GM12874 (cell line): ENCODE measurements around the gene TRPC4AP.

Experiments used
- TF ChIP-seq, protein P1 (sequence below): IDR thresholded peaks from 2 replicates; pipeline ENCODE4 v1.5.1; 2011; ENCODE audit warnings: low read depth, mild to moderate bottlenecking, control low read depth, low read length, moderate library complexity; ENCODE audit not compliant: insufficient read depth

Gene TRPC4AP

GRCh38 chr20:35116258-35116657, 23.7 kb upstream of the TRPC4AP start:
- TF ChIP-seq, protein P1, sequence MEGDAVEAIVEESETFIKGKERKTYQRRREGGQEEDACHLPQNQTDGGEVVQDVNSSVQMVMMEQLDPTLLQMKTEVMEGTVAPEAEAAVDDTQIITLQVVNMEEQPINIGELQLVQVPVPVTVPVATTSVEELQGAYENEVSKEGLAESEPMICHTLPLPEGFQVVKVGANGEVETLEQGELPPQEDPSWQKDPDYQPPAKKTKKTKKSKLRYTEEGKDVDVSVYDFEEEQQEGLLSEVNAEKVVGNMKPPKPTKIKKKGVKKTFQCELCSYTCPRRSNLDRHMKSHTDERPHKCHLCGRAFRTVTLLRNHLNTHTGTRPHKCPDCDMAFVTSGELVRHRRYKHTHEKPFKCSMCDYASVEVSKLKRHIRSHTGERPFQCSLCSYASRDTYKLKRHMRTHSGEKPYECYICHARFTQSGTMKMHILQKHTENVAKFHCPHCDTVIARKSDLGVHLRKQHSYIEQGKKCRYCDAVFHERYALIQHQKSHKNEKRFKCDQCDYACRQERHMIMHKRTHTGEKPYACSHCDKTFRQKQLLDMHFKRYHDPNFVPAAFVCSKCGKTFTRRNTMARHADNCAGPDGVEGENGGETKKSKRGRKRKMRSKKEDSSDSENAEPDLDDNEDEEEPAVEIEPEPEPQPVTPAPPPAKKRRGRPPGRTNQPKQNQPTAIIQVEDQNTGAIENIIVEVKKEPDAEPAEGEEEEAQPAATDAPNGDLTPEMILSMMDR = no peak

DNA sequence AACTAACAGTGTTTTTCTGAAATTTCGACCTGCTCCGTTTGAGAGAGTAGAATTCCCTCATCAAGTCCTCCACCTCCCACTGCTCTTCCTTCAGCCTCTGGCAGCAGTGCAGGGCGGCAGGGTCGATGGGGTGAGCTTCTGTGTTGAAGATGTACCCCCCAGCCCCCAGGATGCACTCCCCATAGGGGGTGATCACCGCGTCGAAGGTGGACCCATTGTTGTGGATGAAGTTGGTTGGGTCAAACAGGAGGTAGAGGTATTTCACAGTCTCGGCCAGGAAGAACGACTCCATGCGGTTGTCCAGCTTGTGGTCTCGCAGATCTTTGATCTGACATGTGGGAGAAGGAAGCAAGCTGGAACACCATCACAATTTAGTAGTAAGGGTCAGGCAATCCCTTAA, 23.0 kb upstream of the TRPC4AP start:
- TF ChIP-seq, protein P1 = no peak

- TF ChIP-seq, protein P1 = no peak
Measured at GRCh38 chr20:35111141-35111888, 18.7 kb upstream of the TRPC4AP start.

- TF ChIP-seq, protein P1 = no peak
Measured at GRCh38 chr20:35108921-35109320, 16.3 kb upstream of the TRPC4AP start.

- TF ChIP-seq, protein P1 = no peak
Measured at GRCh38 chr20:35106827-35107380, 14.3 kb upstream of the TRPC4AP start.

GRCh38 chr20:35104685-35105295, 12.2 kb upstream of the TRPC4AP start:
- TF ChIP-seq, protein P1 = no peak

GRCh38 chr20:35101620-35102019, 9.0 kb upstream of the TRPC4AP start:
- TF ChIP-seq, protein P1 = no peak
